GM21529 (cell line): ENCODE results near the gene ZBTB7A.

Source experiments
- ATAC-seq: cut with Tn5 transposase; IDR thresholded peaks from one replicate; pipeline ENCODE4 v1.9.1; 2021; ENCODE audit not compliant: unreplicated experiment

ZBTB7A gene

DNA sequence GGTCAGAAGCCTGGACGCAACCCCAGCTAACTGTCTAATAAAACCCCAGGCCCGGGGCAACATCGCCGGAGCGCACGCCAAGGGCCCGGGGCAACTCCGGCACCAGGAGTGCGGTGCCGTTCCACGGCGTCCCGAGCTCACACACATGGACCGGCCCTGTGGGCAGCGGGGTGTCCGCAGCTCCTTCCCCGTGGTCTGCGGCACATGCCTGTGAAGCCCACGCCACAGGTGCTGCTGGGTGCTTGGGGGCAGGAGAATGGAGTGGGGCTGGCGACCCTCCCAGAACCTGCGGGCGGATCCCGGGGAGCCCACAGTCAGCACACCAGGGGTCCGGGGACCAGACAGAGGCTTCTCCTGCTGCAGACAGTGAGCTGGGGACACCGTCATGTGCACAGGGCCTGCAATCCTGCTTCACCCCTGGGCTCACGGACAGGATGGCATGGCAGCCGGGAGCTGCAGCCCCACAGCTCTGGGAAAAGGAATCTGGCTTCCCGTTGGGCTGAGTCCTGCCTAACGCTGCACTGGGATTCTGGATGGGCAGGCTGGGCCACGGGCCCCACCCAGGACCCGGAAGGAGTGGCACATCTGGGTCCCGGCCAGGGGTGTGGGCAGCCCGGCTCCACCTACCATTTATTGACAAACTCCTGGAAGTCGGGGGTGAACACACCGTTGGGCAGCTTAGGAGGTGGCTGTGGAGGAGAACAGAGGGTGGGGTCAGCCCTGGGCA is 28.2 kb upstream of the ZBTB7A start:
- ATAC-seq, result no peak

DNA sequence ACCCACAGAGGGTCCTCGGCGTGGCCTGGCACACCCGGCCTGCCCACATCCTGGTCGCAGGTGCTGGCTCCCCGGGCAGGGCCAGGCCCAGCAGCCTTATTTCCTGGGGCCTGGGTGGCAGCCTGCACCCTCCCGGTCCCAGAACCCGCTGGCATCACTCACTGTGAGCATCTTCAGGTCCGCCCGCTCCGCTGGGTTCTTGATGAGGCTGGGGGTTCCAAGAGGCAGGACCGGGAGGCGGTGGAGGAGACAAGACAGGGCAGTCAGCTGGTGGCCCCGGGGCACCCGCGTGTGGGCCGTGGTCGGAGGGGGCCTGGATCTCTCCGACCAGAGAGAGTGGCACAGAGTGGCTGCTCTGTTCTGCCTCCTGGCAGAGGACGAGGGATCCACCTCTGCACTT is 27.6 kb upstream of the ZBTB7A start:
- no peak for ATAC-seq

DNA sequence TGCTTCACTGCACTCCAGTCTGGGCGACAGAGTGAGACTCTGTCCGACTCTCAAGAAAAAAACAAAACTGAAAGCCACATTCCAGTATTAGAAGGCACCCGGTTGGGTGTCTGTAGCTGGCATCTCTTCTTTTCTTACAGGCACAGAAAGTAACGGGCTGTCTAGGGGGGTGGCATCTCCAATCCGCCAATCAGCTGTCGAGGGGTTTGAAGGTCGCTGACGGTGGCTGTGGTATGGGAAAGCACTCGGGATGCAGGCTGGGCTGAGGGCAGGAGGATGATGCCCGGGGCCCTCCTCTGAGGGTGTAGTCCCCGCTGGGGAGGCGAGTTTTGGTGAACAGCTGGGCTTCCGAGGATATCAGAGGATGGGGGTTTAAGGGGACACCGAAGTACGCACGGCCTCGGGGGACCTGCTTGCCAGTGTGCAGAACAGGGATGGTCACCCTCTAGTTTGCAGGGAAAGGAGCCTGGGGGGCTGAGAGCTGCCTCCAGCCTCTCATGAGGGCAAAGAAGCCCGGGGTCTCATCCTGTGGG is 27.0 kb upstream of the ZBTB7A start:
- no peak for ATAC-seq

DNA sequence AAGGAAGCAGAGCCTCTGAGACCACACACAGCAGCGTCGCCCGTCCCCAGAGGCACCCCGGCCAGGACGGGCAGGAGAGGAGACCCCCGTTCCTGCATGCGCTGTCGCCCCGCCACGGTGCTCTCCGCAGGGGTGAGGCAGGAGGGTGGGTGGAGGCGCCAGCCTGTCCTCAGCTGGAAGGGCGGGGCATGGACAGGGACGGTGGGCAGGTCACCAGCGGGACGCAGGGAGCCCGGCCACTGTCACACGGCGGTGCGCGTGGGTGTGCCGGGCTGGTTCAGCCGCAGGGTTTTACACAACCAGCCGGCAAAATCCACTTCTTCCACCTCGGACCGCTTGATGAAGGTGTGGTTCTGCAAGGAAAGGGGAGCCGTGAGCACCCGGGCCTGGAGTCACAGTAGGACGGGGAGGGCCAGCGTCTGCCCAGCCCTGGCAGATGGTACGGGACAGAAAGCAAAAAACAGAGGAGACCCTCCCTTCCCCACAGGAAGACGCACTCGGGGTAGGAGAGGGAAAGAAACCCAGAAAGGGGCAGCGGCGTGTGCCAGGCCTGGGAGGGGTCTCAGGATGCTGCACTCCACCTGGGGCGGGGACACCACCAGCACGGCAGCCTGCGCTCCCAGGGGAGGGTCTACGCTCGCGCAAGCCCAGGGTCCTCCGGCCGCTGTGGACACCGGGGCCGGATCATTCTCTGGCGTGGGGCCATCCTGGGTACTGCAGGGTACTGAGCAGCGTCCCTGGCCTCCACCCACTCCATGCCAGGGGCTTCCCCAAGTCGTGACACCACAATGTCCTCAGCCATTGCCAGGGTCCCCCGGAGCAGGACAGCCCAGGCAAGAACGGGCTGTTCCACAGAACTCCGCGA is 23.9 kb upstream of the ZBTB7A start:
- no peak for ATAC-seq

DNA sequence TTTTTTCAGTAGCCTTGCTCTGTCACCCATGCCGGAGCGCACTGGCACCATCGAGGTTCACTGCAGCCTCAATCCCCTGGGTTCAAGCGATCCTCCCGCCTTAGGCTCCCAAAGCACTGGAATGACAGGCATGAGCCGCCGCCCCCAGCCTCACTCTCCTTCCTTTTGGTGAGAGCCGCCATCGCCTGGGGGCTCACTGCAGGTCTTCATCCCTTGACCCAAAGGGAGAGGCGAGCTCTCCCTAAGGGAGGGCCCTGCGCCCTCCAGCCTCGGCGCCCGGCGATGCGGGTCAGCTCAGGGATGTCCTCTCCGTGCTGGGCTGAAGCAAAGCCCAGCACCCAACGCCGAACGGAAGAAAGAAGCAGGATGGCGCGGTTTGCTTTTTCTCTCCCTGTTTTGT is 23.2 kb upstream of the ZBTB7A start:
- ATAC-seq, result no peak

DNA sequence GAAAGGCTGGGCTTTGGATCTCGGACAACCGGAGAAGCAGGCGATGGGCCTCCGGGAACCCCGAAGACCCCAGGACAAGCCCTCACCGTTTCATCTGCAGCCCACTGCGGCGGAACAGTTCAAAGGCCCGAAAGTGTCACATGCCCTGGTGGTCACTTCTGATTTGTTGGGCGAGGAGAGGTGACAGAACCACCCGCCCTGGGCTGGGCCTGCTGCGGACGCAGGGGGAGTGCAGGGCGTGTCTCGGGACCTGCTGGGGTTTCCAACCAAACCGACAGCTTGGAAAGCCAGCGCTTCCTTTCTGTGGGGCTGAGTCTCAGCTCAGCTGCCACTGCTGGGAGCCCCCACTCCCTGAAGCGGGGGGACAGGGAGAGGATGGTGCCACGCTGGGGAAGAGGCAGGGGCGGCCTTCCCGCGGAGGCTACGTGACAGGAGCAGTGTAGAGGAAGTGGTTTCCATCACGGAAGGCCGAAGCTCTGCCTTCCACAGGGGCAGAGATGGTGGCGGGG is 22.8 kb upstream of the ZBTB7A start:
- no peak for ATAC-seq

DNA sequence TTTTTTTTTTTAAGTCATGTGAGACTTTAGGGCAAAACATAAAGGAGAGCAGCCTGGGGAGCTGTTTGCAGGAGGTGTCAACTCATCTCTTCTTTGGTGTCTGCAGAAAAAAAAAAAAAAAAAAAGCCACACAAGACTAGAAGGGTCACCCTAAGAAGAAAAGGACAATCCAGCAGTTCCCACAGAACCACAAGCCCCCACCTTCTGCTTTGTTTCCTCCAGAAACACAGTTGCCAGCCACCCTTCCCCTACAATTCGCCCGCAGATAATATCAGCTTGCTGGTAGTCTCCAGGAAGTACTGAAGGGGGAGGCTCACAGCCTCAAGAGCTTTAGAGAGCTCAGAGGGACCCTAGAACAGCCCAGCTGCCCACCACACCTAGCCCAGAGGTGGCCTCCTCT is 22.3 kb upstream of the ZBTB7A start:
- no peak for ATAC-seq

DNA sequence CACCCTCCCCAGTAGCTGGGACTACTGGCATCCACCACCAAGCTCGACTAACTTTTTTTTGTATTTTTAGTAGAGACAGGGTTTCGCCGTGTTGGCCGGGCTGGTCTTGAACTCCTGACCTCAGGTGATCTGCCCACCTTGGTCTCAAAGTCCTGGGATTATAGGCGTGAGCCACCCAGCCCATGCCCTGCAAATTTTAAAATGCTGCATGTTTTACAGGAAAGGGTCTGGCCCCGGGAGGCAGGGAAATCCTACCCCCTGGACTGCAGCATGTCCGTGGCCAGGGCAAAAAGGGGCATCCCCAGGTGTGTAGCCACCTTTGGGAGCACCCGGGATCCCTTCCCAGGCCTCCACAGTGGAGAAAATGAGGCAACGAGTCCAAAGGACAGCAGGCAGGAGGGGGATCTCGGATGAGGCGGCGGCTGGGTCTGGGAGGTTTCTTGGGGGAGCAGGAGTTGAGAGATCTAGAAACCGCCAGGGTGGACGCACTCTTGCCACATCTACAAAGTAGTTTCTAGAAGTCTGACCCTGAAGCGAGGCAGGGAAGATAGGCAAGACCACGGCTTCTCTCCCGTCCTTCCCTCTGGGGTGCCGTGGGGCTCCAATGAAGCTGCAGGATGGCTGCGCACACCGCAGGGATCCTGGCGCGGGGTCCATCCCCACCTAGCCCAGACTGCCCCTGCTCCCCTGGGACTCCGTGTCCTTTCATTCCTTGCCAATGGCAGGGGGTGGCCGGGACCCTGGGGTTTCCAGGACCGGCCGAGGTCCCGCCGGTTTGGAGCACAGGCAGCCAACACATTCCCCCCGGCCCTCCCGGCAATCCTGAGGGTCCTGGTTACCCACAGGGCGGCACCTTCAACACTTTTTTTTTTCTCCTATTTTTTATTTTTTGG is 21.3 kb upstream of the ZBTB7A start:
- no peak for ATAC-seq

DNA sequence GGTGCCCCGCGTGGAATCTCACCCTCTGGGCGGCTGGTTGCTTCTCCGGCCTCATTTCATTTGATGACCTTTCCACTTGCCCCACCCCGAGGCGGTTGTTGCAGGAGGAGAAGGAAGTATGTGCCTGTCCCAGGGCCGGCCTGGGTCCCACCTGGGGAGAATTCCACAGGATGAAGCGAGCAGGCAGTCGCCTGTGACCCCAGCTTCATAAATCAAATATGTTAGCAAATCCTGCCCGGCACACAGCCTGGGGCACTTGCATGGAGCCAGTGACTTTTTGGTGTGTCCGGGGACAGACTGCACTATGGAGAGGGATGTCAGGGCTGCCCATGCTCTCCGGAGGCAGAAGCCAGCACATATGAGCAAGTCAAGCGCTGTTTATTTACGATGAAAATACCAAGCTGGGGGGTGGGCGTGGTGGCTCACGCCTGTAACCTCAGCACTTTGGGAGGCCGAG is 19.7 kb upstream of the ZBTB7A start:
- ATAC-seq, result no peak

DNA sequence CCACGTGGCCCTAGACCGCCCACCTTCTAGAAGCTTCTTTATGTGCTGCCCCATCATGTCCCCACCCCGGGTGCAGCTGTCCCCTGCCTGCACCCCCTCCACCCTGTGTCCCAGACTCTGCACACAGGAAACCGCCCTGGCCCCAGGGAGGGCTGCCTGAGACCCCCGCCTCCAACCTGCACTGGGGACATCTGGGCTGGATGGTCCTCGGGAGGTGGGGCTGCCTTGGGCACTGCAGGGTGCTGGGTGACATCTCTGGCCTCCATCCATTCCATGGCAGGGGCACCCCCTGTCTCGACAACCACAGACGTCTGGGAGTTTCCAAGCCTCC is 17.8 kb upstream of the ZBTB7A start:
- ATAC-seq, result no peak

DNA sequence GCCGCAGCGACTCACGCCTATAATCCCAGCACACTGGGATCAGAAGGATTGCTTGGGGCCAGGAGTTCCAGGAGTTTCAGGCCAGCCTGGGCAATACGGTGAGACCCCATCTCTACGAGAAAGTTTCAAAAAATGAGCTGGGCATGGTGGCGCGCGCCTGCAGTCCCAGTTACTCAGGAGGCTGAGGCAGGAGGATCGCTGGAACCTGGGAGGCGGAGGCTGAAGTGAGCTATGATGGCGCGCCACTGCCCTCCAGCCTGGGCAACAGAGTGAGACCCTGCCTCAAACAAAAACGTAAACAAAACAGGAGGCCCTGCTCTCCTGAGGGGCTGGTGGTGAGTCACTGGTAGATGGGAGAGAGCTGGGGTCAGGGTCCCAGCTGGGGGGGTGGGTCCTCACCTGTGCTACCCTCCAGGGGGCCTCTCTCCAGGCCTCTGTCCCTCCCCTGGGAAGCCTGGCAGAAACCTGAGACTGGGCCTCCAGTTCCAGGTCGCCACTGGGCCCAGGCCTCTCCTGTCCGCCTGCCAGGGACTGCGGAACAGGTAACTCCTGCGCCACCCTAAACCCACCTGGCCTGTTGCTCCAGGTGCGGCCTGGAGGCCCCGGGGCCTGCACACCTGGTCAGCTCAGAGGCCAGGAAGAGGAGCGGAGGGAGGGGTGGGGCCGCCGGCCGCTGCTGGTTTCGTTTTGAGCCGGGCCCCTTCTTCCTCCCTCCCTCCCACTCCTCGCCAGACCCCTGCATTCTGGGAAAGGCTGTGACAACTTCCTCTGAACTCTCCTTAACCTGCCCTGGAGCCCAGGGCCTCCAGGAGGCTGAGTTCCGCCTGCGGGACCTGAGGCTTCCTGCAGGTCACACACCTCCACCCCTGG is 17.2 kb upstream of the ZBTB7A start:
- no peak for ATAC-seq

DNA sequence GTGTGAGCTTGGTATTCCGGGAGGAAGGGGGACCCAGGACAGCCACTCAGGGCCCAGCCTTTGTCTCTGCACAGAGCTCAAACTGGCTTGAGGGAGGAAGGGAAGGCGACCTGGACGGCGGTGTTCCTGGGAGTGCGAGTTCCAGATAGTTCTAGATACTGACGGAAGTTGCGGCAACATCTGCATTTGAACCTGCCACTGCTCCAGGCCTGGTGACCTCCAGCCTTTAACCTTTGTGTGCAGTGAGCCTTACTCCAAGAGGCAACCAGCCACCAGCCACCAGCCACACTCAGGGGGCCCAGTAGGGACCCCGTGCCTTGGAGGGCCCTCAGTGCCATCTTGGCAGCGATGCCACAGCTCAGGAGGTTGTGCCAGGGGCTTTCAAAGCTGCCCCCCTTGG is 15.5 kb upstream of the ZBTB7A start:
- ATAC-seq, result no peak

DNA sequence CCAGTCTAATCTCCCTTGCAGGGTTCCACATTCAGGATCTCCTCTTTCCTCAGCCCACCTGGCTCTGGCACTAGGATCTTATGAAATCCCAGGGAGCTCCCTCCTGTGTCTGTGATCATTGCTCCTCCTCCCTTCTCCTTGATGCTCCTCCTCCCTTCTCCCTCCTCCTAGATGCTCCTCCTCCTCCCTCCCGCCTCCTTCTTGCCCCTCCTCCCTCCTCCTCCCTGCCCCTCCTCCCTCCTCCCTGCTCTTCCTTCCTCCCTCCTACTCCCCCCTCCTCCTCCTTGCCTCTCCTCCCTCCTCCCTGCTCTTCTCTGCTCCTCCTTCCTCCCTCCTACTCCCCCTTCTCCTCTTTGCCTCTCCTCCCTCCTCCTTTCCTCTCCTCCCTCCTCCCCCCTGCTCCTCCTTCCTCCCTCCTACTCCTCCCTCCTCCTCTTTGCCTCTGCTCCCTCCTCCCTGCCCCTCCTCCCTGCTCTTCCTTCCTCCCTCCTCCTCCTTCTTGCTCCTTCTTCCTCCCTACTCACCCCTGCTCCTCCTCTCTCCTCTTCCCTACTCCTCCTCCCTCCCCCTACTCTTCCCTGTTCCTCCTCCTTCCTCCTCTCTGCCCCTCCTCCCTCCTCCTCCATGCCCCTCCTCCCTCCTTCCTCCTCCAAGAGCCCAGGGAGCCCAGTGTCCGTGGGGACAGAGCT is 14.9 kb upstream of the ZBTB7A start:
- ATAC-seq, result no peak

DNA sequence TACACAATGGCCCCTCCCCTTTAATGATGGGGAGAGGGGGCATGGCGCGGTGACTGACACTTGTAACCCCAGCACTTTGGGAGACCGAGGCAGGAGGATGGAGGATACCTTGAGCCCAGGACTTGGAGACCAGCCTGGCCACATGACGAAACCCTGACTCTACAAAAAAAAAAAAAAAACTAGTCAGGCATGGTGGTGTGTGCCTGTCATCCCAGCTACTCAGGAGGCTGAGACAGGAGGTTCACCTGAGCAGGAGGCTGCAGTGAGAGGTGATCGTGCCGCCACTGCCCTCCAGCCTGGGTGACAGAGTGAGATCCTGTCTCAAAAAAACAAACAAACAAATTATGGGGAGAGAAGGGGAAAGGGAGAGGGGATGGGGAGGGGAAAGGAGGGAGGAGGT is 13.8 kb upstream of the ZBTB7A start:
- no peak for ATAC-seq

DNA sequence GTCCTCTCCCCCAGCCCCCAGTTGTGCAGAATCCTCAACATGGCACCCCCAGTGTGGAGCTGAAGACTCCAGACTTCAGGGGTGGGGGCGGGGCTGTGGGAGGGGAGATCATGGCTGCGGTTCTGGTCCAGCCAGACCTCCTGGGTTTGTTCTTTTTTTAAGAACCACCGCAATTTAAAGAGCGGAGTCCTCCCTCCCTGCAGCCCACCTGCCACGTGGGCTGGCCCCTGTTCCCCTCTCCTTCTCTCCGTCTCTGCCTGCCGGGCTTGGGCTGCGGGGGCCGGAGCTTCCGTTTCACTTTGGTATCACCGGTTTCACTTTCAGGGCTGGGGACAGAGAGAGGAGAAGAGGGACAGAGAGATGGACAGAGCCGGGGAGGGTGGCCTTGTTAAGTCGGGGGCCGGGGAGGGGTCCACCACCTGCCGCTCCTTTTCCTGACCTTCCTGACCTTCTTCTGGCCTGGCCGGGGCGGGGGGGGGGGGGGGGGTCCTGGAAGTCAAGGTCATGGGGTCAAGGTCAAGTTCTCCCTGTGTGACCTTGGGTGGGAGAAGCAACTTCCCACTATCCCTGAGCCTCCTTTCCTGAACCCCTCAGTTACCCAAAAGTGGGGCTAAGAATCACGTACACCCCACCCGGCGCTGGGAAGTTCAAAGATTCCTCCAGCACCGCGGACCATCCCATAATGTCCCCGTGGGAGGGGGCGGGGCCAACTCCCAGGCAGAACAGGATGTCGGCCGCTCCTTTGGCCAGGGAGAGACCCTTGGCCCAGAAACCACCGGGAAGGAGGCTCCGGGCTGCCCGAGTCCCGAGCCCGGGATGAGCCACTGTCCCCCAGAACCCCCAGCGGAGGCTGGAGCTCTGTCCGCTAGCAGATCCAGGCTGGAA is 11.3 kb upstream of the ZBTB7A start:
- ATAC-seq, result no peak

DNA sequence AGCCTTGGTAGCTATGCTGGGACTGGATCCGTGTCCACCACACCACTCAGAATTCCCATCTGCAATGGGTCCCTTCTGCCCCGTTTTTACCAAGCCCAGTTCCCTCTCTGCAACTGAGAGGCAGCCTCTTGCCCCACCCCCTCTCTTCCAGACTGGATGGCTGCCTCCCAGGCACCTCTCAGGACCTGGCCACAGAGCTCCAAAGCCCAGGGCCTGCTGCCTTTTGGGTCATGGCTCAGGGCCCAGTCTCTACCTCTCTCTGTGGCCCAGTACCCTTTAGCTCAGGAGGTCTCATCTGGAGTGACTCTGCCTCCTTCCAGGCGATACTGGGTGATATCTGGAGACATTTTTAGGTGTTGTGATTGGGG is 10.3 kb upstream of the ZBTB7A start:
- no peak for ATAC-seq

DNA sequence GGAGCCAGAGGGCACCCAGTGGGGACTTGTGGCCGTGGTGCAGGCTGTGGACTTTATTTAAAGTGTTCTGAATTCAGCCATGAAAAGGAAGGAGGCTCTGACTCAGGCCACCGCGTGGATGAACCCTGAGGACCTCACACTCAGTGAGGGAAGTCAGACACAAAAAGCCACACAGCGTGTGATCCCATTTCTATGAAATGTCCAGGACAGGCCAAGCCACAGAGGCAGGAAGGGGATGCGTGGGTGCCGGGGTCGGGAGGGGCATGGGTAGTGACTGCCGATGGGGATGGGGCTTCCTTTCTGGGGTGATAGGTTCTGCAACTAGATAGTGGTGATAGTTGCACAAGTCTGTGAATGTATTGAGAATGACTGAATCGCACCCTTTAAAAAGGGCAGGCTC is 8.7 kb upstream of the ZBTB7A start:
- ATAC-seq, result no peak

DNA sequence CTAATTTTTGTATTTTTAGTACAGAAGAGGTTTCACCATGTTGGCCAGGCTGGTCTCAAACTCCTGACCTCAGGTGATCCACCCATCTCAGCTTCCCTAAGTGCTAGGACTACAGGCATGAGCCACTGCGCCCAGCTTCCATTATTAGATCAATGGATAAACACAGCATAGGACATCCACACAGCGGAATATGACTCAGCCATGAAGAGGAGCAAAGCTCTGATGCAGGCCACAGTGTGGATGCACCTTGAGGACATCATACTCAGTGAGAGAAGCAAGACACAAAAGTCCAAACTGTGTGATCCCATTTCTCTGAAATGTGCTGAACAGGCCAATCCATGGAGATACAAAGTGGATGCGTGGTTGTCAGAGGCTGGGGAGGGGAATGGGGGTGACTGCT is 4.9 kb upstream of the ZBTB7A start:
- no peak for ATAC-seq
